GM18498 (cell line): ENCODE results near the gene TRIM62.
A peak's percentile ranks its signal among the peaks of the same experiment; 100 is the strongest.

Experiments
- ATAC-seq: cut with Tn5 transposase; IDR thresholded peaks from one replicate; pipeline ENCODE4 v1.9.1; 2021; ENCODE audit warnings: mild to moderate bottlenecking, moderate library complexity; ENCODE audit not compliant: unreplicated experiment

Gene TRIM62

DNA sequence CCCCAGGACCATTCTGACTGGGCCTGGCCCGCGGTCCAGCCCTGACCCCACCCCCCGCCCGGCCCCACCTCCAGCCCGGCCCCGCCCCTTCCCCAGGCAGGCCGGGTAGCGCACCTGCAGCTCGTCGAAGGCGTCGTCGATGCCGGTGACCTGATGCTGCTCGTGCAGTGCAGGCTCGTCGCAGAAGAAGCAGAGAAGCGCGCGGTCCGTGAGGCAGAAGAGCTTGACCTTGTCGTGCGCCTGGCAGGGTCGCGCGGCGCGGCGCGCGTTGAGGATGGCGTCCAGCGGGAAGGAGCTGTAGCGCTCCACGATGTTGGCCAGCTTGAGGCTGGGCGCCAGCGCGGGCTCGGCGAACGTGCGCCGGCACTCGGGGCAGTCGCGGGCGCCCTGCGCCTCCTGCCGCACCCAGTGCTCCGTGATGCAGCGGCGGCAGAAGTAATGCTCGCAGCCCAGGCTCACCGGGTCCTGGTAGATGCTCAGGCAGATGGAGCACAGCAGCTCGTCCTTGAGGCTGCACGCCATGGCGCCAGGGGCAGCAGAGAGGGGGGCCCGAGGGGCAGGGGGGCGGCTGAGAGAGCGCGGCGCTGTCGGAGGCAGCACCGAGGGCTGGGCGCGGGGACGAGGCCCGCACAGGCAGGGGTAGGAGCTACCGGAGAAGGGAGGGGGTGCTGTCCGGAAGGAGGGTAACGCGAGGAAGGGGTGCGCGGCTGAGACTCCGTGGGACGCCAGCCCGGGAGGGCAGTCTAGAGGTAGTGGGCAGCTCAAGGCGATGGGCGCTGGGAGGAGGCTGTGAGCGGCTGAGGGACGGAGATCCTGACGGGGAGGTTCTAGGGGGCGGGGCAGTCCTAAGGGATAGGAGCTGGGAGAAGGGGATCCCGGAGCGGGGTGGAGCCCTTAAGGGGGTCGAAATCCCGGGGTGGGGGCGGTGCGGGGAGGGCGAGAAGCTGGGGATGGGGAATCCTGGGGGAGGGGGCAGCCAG, 642 bp downstream of the TRIM62 start:
- peak; percentile 82 for ATAC-seq

DNA sequence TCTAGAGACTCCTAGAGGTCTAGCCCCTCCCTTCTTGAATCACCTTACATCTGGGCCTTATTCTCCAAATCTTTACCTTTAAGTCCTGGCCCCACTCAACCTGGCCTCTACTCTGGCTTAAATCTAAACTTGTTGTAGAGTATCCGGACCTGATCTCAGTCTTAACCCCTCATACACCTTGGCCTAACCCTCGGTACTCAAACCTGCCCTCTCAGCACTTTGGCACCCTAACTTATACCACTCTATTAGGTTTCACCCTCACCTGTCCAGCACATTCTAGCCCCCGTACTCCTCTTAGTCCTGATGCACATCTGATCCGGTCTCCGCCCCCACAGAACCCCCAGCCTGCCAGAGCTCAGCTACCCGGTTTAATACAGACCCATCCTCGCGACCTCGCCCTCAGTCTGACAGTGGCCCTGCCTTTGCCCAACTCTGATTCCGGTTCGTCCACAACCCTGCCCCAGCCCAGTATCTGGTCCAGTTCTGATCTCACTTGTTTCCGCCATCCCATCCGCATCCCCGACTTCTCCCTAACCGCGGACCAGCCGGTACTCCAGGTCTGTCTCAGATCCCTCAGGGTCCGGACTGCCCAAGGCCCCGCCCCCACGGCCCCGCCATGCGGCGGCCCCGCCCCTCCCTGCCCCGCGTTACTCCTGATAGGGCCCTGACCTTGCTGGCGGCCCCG, 1.5 kb downstream of the TRIM62 start:
- ATAC-seq = no peak

DNA sequence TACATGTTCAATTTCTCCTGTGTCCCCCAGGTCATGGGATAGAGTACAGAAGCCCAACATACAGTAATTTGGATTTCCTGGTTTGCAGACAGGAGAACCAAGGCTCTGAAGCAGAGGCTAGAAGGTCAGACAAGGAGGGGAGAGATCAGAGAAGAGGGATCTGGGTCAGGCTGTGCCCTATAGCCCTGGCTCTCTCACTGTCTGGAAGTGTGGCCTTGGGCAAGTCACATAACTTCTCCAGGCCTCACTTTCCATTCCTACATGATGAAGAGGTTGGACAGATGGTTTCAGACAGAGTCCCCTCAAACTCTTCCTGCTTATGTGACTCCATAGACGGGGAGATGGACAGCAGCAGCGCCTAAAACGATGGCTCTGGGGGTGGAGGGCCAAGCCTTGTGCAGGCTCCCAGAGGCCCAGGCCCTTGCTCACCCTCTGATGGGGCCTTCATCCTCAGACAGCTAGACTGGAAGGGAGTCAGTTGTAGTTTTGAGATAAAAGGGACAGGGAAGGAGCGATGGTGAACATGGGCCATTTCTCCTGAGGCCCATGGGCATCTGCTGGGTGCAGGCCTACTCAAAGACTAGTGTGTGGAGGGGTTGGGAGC, 2.9 kb downstream of the TRIM62 start:
- no peak for ATAC-seq

DNA sequence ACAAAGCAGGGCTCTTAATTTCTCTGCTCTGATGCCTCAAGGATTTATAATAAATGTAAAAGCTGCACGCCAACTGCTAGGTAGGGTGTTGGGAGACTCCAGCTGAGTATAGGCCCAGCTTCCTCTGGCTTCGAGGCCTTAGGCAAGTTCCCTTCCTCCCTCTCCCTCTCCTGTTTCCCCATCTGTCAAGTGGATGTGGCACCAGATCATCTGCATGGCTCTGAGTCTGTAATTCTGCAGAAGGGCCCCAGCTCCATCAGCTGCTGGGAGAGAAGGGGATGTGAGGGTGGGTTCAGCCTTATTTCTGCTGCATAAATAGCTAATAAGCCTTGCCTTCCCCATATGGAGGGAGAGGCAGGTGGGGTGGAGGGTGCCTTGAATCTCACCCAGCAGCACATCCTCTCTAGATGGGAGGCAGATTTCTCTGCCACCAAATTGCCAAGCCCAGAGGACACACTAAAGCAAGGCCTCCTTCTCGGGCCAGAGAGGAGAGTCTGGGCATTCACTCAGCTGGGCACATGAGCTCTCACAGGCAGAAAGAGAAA, 3.8 kb downstream of the TRIM62 start:
- no peak for ATAC-seq

DNA sequence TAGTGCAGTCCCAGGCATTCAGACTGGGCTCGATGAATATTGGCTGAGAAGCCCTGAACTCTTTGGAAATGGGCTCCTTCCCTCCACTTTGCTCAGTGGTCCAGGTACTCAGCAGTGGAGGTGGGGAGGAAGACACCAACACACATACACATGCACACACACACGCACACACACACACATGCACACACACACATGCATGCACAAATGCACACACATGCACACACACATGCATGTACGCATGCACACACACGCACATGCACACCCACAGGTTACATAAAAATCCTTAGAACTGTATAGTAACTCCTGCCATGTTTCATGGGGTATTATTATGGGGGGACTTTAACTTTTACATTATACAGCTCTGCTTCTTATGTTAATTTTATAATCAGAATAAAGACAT, 5.0 kb downstream of the TRIM62 start:
- ATAC-seq = no peak

DNA sequence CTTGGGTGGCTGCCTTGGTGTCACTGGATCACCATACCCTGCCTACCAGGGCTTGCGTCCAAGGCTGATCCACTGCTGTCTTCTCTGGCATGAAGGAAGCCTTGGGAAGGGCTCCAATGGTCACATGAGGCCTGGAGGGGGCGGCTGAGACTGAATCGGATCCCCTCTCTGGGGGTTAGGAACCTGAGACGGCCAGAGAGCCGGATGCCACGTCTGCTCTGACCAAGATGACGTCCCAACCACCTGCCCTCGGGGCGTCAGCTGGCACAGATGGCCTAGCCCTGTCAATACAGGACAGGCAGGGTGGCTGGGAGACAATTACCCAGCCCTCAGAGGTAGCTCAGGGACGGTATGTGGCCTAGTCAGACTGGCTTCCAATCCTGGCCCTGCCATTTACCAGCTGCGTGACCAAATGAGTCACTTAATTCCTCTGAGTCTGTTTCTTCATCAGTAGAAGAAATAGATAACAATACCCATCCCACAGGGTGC, 5.4 kb downstream of the TRIM62 start:
- ATAC-seq = no peak

DNA sequence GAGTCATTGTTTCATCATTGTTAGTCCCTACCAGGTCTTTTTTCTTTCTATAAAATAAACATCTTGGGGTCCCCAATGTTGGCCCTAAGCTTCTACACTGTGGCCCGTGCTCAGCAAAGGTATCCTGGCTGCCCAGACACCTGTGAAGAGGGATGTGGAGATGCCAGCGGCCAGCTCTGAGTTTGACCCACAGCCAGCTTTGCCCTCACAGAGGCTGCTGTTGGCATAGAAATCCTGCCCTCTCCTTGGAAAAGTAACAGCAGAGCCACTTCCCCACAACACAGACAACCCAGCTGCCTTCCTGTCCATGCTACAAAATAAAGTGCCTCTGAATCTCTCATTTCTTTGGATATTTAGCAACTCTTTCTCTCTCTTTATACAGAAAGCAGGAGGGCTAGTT, 6.0 kb downstream of the TRIM62 start:
- no peak for ATAC-seq

DNA sequence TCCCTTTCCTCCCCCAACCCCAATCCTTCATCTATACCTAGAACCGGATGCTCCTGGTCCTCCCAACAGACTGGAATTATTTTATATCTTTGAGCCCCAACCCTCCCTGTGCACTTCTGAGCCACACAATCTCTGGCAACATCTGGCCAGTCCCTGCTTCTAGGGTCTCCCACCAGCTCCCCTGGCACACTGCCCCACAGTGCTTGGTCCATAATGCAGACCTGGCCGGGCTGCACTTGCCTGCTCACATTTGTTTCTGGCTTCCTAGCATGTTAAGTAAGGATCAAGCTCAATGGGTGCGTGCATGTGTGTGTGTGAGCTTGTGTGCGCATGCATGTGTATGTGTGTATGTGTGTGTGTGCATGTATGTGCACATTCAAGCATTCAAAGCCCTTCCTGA, 8.8 kb downstream of the TRIM62 start:
- ATAC-seq = no peak

DNA sequence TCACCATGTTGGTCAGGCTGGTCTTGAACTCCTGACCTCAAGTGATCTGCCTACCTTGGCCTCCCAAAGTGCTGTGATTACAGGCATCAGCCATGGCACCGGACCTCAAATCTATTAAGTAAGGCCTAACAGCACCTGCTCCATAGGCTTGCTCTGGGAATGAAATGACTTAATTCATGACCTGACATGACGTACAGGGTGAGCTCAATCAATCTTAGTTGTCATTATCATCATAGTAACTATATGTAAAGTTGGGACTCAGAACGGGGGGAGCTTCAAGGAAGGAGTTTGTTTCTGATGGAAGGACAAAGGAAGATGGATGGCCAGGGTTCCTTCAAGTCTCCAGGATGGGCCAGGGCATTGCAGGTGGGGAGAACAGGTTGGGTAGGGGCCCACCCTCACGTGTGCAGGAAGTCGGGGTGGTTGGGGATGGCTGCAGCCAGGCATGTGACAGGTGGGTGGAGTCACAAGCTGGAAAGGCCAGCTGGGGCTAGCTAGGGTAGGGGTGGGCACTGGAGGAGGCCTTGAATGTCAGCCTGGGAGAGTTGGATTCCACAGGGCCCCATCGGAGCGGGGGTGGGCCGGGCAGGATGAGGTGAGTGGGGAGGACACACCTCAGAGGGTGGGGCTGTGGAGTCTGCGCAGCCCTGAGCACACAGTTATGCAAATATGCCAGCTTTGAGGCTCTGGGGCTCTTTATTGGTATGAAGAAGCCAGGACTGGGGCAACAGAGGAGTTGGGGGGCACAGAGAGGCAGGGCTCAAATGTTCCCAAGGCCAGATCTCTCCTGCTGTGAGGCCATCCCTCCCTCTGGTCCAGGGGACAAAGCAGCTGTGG, 9.6 kb downstream of the TRIM62 start:
- ATAC-seq = no peak

DNA sequence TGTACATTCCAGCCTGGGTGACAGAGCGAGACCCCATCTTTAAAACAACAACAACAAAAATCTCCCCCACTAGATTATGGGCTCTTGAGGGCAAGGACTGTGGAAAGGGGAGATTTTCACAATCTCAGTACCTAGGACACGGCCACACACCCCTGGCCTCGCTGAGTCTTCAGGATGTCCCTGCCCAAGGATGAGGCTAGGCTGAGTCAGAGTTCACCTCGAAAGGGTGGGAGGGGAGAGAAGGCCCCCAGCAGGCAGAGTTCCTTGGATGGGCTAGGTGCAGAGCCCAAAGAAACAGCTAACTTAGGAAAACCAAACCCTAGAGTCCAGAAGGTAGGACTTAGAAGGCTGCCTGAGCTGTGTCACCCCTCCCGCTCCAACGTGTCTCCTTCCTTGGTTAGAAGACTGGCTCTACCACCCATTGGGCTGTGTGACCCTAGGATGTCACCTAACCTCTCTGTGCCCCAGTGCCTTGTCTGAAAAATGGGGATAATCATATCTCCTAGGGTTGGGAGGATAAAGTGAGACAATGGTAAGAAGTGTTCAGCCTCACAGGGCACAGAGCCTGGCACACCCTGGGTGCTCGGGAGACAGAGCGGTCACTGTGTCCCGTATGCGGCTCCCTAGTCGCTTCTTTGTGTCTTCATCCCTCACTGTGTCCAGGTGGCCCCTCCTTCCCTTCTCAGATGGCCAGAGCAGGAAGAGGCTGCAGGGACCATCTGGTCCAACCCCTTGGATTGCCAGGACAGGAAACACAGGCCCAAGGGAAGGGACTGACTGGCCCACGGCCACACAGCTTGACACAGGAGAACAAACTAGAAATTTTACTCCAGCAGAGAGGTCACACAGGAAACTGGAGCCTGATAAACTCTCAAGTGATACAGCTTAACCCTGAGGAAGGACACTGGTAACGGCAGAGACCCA, 11.2 kb downstream of the TRIM62 start:
- no peak for ATAC-seq

DNA sequence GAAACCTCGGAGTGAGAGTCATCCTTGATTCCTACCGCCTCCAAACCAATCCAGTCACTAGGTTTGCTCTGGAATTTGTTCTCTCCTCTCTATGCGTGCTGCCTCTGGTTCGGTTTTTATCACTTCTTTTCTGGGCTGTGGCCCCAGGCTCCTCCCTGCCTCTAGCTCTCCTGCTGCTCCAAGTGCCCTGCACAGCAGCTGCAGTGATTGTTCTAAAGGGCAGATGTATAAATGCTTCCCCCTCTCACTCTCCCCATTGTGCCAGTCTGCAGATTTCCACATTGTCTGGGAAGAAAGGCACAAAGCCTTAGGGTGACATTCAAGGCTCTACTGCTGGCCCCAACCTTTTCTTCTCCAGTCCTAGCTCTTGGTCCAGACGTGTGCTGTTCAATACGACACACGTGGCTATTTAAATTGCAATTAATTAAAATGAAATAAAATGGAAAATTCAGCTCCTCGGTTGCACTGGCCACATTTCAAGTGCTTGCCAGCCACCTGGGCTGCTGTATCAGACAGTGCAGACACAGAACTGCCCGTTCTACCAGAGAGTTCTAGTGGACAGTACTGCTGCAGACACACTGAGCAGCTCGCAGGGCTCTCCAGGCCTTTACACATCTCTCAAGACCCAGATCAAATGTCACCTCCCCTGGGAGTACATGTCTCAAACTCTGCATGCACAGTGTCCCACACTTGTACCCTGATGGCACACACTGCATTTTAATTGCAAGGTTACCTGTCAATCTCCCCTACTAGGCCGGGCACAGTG, 12.4 kb downstream of the TRIM62 start:
- no peak for ATAC-seq

DNA sequence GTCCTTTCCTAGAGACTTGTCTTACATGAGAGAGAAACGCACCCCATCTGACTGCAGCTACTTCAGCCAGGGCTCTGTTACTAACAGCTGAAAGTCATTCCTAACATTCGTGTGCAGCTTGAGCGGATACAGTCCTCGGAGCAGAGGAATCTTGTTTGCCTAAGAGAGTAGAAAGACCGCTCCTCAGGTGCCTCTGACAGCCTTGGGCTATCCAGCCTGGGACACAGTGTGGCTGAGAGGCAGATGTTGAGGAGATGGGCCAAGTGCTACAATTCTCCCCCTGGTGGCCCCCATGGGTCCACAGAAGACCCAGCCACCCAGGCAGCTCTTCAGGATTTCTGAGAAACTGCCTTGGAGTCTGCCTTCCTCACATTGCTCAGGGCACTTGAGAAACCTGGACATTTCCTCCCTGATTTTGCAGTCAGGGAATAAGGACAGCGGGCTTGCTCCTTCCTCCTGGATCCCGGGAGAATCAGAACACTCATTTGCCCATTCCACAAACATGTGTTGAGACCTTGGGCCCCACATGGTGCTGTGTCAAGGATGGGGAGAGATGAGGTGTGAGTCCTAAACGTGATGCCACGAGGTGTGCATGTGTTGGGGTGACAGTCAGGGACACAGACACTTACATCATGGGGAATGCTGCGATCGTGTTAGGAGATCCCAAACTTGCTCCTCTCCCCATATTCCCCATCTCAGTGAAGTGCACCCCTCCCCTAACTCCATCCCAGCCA, 13.1 kb downstream of the TRIM62 start:
- ATAC-seq = no peak

DNA sequence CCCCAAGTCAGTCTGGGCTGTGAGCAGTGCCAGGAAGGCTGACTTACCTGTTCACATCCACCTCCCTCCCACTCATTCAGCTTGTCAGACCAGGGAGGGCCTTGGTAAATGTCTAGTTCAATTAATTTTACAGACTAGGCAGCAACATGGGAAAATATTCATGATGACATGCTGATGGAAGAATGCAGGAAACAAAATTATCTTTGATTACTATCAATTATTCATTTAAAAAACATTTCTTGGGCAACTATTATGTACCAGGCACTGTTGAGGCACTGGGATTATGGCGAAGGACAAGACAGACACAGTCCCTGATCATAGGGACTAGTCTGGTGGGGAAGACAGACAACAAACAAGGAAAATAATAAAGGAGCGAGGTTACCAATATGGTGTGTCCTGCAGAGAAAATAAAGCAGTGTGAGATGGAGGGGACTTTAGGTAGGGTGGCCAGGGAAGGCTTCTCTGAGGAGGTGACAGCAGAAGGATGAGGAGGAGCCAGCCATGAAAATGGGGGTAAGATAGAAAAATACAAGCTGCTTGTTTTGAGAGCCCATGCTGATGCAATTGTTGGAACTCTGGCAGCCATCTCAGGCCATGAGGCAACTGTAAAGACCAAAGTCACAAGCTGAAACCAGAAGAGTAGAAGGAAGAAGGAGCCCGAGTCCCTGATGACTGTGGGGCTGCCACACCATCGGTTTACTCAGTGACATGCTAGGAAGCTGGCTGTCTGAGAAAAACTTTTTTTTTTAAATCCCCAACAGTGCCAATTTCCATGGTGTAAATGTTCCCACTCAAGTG, 14.0 kb downstream of the TRIM62 start:
- no peak for ATAC-seq

DNA sequence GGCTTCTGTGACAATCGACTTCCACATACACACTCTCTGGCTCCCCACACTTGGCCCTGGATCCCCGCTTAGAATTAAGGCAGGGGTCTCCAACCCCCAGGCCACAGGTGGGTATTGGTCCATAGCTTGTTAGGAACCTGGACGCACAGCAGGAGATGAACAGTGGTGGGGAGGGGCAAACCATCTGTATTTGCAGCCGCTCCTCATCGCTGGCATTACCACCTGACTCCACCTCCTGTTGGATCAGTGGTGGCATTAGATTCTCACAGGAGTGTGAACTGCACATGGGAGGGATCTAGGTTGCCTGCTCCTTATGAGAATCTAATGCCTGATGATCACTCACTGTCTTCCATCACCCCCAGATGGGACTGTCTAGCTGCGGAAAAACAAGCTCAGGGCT, 16.0 kb downstream of the TRIM62 start:
- no peak for ATAC-seq

DNA sequence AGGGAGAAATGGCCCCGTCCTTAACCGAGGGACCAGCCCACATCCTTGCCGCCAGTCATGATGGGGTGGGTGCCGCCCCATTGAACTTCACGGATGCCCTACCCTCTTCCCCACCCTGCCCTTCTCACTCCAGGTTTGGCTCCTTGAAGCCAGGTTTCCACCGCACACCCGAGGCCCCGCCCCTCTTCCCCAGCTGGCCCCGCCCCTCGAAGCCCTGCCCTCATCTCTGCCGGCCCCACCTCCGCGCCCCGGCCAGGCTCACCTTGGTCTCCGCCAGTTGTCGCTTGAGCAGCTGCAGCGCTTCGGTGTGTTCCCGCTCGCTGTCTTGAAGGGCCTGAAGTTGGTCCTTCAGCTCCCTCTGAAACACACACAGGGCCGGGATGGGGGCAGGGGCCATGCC, 16.6 kb downstream of the TRIM62 start:
- ATAC-seq = no peak

DNA sequence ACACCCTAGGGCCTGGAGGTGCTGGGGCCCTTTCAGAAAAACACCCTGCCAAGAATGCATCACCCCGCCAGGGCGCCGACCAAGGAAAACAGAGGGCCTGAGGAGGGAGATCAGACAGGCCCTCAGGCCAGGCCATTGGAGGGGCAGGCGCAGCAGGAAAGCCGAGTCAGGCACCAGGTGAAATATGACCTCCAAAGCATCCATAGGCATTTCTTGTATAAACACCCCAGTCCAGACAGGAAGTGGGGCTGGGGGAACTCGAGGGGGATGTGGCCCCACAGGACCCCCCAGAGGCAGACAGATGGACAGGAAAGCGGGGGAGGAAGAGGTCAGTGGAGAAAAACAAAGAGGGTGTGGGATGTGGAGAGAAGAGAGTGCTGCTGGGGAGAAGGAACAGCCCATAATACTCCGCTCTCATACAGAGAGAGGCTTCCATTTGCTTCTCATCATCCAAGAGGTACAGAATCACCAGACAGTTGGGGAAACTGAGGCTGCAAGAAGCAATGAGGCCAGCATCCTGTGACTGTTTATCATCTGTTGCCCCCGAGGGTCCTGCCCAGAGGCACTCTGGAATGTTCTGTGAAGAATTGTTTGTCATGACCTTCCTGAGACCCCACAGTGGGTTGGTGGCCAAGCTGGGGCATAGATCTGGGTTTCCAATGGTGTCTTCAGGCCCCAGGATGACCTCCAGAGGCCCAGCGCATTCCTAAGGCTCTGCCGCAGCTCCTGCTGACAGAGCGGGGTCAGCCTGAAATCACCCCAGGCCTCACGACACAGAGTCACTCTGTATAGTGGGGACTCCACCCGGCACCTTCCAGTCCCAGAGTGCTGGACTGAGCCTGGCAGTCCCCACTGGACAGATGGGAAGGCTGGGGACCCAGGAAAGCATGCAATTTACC, 18.0 kb downstream of the TRIM62 start:
- no peak for ATAC-seq
